Measurements from ENCODE around the gene EIPR1. TPM values are rescaled to one million over a fixed set of nuclear protein-coding genes. Genes with fewer than 3 reads are reported as not detected.

Gene EIPR1
- polyA plus RNA-seq, 1 donor (not counting 4 experiments of a cell fraction or from before 2014, with no cell fraction given): 44.3 TPM

DNA sequence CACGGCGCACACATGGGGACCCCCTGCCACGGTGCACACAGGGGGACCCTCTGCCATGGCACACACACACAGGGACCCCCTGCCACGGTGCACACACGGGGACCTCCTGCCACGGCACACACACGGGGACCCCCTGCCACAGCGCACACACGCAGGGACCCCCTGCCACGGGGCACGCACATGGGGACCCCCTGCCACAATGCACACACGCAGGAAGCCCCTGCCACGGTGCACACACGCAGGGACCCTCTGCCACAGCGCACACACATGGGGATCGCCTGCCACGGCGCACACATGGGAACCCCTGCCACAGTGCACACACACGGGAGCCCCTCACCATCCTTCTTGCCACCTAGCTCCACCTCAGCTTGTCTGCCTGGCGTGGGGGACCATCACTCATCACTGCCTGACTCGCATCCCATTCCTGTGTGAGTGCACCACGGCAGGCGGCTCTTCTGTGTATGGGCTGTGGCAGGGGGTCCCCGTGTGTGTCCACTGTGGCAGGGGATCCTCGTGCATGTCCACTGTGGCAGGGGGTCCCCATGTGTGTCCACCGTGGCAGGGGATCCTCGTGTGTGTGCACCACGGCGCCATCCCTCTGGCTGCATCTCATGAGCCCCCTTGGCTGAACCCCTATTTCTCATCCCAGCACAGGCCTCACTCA lies 206.7 kb downstream of the EIPR1 start:
- H3K9me1 ChIP-seq (ENCODE audit: control insufficient read depth, extremely low read depth, insufficient read depth, low read length): peaks cover 2% of the 10 kb centered on the region
- dilution Hi-C loops (cut with MboI; ENCODE audit: extremely low pct_ligation_motif_present, low sequenced_read_pairs): no loop called here

DNA sequence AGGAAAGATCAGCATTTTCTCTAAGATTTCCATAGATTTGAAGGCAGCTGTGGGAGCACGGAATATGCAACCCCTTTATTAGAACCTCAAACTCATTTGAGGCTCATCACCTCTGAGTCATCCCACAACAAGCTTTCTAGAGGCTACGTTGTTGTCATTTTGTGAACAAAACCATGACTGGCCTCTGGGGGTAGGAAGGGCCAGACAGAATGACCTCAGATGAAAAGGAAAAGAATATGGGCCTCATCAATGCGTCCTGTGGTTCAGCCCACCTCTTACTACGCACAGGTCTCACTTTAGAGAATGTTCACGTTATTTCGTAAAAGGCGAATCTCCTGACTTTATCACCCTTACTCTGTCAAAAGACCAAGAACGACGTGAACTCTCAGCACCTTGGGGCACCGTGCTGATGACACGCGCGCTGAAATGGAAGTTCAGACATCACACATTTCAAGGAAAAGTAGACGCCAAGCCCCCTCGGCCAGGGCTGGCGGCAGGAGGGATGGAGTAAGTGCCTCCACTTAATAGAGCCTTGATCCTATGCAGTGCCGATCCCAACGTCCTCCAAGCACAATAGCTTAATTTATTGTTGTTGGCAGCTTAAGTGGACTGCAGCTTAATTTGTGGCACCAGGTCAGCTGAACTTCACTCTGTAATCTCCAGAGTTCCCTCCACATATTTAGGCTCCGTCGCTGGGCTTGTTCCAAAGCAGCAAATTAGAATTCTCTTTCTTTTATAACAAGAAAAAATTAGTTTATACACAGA lies 208.3 kb downstream of the EIPR1 start:
- Histone ChIP-seq H3K4me3 (ENCODE audit: control insufficient read depth in 2 of 3, extremely low read depth in 1 of 3, insufficient read depth in 2 of 3, low read depth in 1 of 3, low read length in 3 of 3) (peak overlapping the region in 1 of 3 experiments; percentile 4), H2AFZ (ENCODE audit: control insufficient read depth, low read length) (no peak overlapping the region), H3K9me3 (ENCODE audit: control insufficient read depth, low read depth, low read length) (no peaks in the 10 kb centered on the region), H3K4me2 (ENCODE audit: control insufficient read depth, extremely low read depth, insufficient read depth, low read depth, low read length) (peak overlapping the region; percentile 50), H3K27me3 (ENCODE audit: control insufficient read depth, extremely low read depth, insufficient read depth, low read length) (no peaks in the 10 kb centered on the region), H3K4me1 (ENCODE audit: control insufficient read depth, extremely low read depth, insufficient read depth, low read length) (peaks cover 35% of the 10 kb centered on the region), H3K9ac (ENCODE audit: control insufficient read depth, extremely low read depth, insufficient read depth, low read length) (no peak overlapping the region), H3K79me2 (ENCODE audit: control insufficient read depth, insufficient read depth, low read length) (no peaks in the 10 kb centered on the region), H4K20me1 (ENCODE audit: control insufficient read depth, extremely low read depth, insufficient read depth, low read length) (no peaks in the 10 kb centered on the region), H3K27ac (ENCODE audit: control insufficient read depth, insufficient read depth, low read length) (peak overlapping the region; percentile 30), H3K9me1 (ENCODE audit: control insufficient read depth, extremely low read depth, insufficient read depth, low read length) (peaks cover 2% of the 10 kb centered on the region), H3K36me3 (ENCODE audit: control insufficient read depth in 2 of 2, extremely low read depth in 1 of 2, insufficient read depth in 2 of 2, low read length in 2 of 2) (no peaks in the 10 kb centered on the region)
- FAIRE-seq (peak; percentile 84), DNase-seq (ENCODE audit: low read depth, low spot score) (no peak)
- dilution Hi-C loops (cut with MboI; ENCODE audit: extremely low pct_ligation_motif_present, low sequenced_read_pairs): no loop called here
- no peak for TF ChIP-seq EZH2 (IDR thresholded peaks at IDR 0.05; ENCODE audit: low read length)
- TF ChIP-seq, protein P1, sequence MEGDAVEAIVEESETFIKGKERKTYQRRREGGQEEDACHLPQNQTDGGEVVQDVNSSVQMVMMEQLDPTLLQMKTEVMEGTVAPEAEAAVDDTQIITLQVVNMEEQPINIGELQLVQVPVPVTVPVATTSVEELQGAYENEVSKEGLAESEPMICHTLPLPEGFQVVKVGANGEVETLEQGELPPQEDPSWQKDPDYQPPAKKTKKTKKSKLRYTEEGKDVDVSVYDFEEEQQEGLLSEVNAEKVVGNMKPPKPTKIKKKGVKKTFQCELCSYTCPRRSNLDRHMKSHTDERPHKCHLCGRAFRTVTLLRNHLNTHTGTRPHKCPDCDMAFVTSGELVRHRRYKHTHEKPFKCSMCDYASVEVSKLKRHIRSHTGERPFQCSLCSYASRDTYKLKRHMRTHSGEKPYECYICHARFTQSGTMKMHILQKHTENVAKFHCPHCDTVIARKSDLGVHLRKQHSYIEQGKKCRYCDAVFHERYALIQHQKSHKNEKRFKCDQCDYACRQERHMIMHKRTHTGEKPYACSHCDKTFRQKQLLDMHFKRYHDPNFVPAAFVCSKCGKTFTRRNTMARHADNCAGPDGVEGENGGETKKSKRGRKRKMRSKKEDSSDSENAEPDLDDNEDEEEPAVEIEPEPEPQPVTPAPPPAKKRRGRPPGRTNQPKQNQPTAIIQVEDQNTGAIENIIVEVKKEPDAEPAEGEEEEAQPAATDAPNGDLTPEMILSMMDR (optimal IDR thresholded peaks at IDR 0.05 in 1 of 3, IDR thresholded peaks at IDR 0.05 in 1 of 3, conservative IDR thresholded peaks at IDR 0.05 in 1 of 3; ENCODE audit: extremely low read depth in 1 of 3, insufficient read depth in 2 of 3, low read length in 3 of 3): peak in 1 of 3 experiments; percentile 3

More for the DNA sequence above, 206.7 kb downstream of the EIPR1 start:
- no peak overlapping the region for H2AFZ ChIP-seq (ENCODE audit: control insufficient read depth, low read length)
- no peak for FAIRE-seq
- peaks cover 35% of the 10 kb centered on the region for H3K4me1 ChIP-seq (ENCODE audit: control insufficient read depth, extremely low read depth, insufficient read depth, low read length)
- H4K20me1 ChIP-seq (ENCODE audit: control insufficient read depth, extremely low read depth, insufficient read depth, low read length): no peaks in the 10 kb centered on the region
- H3K4me3 ChIP-seq (ENCODE audit: control insufficient read depth in 2 of 3, extremely low read depth in 1 of 3, insufficient read depth in 2 of 3, low read depth in 1 of 3, low read length in 3 of 3): no peak overlapping the region
- no peak overlapping the region for H3K9ac ChIP-seq (ENCODE audit: control insufficient read depth, extremely low read depth, insufficient read depth, low read length)
- no peaks in the 10 kb centered on the region for H3K9me3 ChIP-seq (ENCODE audit: control insufficient read depth, low read depth, low read length)
- no peak overlapping the region for H3K27ac ChIP-seq (ENCODE audit: control insufficient read depth, insufficient read depth, low read length)
- no peaks in the 10 kb centered on the region for H3K27me3 ChIP-seq (ENCODE audit: control insufficient read depth, extremely low read depth, insufficient read depth, low read length)
- peaks cover 0 to 2% of the 10 kb centered on the region in 2 experiments for H3K36me3 ChIP-seq (ENCODE audit: control insufficient read depth in 2 of 2, extremely low read depth in 1 of 2, insufficient read depth in 2 of 2, low read length in 2 of 2)
- H3K4me2 ChIP-seq (ENCODE audit: control insufficient read depth, extremely low read depth, insufficient read depth, low read depth, low read length): no peak overlapping the region
- DNase-seq (ENCODE audit: low read depth, low spot score): no peak
- H3K79me2 ChIP-seq (ENCODE audit: control insufficient read depth, insufficient read depth, low read length): no peaks in the 10 kb centered on the region
- TF ChIP-seq, protein P1 (optimal IDR thresholded peaks at IDR 0.05 in 1 of 3, IDR thresholded peaks at IDR 0.05 in 1 of 3, conservative IDR thresholded peaks at IDR 0.05 in 1 of 3; ENCODE audit: extremely low read depth in 1 of 3, insufficient read depth in 2 of 3, low read length in 3 of 3): no peak
- no peak for TF ChIP-seq EZH2 (IDR thresholded peaks at IDR 0.05; ENCODE audit: low read length)
